CD4-positive, alpha-beta T cell treated with Interleukin-15 for 1 hour (primary cell): ENCODE results near the gene ALKBH5.

Experiments
- DNase-seq: peaks from one replicate; pipeline ENCODE4 v3.0.0-alpha.2; 2020

The ALKBH5 gene

GRCh38 chr17:18246880-18247612 is 63.4 kb downstream of the ALKBH5 start:
- DNase-seq = peak; percentile 49

GRCh38 chr17:18247613-18248001 is 64.0 kb downstream of the ALKBH5 start:
- DNase-seq = no peak

GRCh38 chr17:18248300-18248731 is 64.7 kb downstream of the ALKBH5 start:
- peak; percentile 71 for DNase-seq

- DNase-seq = no peak
Observed at GRCh38 chr17:18248811-18249210, 65.2 kb downstream of the ALKBH5 start.

GRCh38 chr17:18250259-18250658 is 66.6 kb downstream of the ALKBH5 start:
- DNase-seq = no peak

GRCh38 chr17:18250708-18251107 is 67.1 kb downstream of the ALKBH5 start:
- DNase-seq = no peak

- DNase-seq = no peak
Observed at GRCh38 chr17:18251204-18251603, 67.6 kb downstream of the ALKBH5 start.

GRCh38 chr17:18252160-18252559 is 68.5 kb downstream of the ALKBH5 start:
- no peak for DNase-seq

DNA sequence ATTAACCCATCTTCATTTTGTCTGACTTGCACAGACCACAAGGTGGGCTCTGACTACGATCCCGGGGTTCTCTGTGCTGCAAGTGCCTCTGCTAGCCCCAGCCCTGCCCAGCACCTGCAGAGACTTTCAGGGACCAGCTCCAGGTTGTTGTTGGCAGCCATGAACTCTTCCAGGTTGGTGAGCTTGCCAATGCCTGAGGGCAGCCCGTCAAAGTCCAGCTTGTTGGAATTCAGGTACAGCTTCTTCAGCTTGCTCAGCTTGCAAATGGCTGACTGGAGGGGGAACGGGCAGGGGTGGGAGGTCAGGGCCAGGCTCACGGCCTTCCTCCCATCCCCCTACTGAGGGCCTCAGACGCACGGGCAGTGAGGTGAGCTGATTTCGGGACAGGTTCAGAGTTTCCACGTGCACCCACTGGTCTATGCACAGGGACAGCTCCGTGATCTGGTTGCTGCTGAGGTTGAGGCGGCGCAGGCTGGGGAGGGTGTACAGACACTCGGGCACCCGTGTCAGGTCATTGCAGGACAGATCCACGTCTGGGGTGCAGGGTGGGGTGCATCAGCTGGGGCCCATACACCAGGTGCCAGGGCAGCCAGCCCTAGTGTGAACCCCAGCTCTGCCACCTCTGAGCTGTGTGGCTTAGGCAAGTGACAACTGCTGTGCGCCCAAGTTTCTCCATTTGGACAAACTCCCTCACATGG is 69.7 kb downstream of the ALKBH5 start:
- DNase-seq = no peak

- no peak for DNase-seq
Observed at GRCh38 chr17:18253947-18254821, 70.6 kb downstream of the ALKBH5 start.

- DNase-seq = no peak
Observed at GRCh38 chr17:18254888-18255649, 71.4 kb downstream of the ALKBH5 start.

- no peak for DNase-seq
Observed at GRCh38 chr17:18256351-18256750, 72.7 kb downstream of the ALKBH5 start.

DNA sequence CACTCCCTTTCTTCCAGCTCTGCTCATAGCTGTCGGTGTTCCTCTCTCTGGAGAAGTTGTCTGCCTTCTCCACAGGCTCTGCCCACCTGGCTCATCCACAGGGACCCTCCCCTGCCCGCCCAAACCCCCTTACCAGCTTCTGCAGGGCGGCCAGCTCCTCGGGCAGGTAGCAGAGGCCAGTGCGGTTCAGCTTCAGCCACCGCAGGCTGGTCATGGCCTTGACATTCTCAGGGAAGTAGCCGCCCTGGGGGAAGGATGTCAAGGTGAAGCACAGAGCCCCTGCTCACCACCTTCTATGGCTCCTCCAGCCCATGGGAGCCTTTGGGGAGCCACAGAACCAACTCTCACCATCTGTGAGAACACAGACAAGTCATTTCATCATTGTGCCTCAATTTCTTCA is 73.1 kb downstream of the ALKBH5 start:
- DNase-seq = no peak

- DNase-seq = peak; percentile 39
Observed at GRCh38 chr17:18257268-18257981, 73.8 kb downstream of the ALKBH5 start.

DNA sequence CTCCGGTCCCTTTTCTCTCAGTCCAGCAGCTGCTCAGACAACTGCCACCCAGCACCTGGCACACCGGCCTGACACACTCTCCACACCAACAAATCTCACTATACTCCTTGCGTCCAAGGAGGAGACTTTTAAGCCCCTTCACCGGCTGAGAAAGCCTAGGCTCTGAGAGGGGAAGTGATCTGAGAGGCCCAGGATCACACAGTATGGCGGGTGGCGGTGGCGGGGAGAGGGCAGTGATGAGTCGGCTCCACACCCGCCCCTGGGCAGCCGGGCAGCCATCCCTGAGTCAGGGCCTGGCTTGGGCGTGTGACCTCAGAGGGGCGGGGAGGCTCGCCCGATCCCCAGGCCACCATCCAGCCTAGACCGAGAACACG is 74.3 kb downstream of the ALKBH5 start:
- DNase-seq = peak; percentile 66

GRCh38 chr17:18258356-18259038 is 74.9 kb downstream of the ALKBH5 start, which contains the start of gene FLII:
Gene FLII (minus strand): TSS chr17:18258738. CDS start chr17:18258690, 48 bp downstream.
- peak; percentile 39 for DNase-seq
